NCI-H2196 treated with DMSO at 0.1 percent for 48 hours (cell line): ENCODE measurements around the gene MSRB1.
A peak's percentile ranks its signal among the peaks of the same experiment; 100 is the strongest.

ENCODE experiments used
- DNase-seq: peaks from one replicate; lab custom pipeline; 2025; ENCODE audit not compliant: unreplicated experiment; lab: John Stamatoyannopoulos, UW

The MSRB1 gene

DNA sequence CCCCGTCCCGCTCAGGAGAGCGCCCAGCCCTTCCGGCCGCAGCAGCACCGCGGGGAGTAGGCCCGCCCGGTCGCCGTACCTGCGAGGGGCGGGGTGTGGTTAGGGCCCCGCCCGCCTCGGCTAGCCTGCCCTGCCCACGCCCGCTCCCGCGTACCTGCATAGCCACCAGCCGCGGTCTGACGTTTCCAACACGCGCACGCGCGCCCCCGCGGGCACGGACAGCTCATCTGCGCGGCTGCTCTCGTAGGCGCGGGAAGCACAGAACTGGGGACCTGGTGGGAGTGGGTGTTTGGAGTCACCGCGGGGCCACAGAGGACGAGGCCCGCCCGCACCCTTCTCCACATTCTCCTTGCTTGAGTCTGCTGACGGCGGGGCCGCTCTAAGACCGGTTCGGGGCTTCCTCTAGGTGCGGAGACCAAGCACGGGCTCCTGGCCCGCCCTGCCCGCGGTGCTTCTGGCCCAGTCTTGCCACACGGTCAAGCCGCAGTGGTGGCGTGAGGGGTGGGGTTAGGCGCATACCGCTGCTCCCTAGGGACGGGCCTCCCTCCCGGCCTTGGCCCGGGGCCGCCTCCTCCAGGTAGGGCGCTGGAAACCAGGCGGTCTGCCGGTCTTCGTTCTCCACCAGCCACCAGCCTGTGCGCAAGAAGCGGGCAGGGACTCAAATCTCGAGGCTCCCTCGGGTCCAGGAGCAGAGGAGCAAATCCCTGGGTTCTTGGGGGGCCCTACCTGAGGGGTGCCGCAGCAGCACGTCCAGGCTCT, 36.5 kb upstream of the MSRB1 start:
- peak; percentile 82 for DNase-seq

DNA sequence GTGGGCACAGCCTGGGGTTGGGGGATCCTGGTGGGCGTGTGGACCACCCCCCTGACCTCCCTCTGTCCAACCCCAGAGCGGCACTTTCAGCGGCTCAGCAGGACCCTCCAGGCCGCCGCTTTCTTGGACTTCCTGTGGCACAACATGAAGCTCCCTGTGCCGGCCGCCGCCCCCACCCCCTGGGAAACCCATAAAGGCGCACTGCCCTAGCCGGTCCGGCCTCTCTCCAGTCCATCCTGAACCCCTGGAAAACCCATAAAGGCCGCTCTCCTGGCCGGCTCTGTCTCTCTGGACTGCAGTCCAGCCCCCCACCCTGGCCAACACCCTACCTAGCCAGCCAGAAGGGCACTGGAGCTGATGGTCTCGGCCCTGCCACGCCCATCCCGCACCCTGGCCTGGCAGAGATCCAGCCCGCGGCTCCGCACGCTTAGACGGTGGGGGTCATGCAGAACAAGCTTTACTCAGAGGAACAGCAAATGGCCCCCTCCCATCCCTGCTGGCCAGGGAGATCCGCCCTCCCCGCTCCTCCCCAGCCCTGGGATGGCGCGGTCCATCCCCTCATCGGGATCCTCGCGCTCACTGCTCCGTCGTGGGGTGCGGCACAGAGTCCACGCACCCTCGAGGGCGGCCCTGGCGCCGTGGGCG, 35.6 kb upstream of the MSRB1 start:
- DNase-seq, result no peak

DNA sequence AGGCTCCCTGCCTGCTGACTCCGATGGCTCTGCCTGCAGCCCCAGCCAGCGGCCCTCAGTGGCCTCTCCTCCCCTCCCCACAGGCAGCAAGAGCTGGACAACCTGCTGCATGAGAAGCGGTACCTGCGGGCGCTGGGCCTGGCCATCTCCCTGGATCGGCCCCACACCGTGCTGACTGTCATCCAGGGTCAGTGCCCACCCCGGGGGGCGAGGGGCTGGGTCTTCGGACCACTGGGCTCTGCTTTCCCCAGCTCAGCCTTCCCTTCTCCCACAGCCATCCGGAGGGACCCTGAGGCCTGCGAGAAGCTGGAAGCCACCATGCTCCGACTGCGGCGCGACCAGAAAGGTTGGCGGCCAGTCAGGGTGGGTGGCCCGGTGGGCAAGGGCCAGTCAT, 34.9 kb upstream of the MSRB1 start:
- no peak for DNase-seq

- DNase-seq, result no peak
Observed at GRCh38 chr16:1976951-1977874, 34.2 kb upstream of the MSRB1 start.

DNA sequence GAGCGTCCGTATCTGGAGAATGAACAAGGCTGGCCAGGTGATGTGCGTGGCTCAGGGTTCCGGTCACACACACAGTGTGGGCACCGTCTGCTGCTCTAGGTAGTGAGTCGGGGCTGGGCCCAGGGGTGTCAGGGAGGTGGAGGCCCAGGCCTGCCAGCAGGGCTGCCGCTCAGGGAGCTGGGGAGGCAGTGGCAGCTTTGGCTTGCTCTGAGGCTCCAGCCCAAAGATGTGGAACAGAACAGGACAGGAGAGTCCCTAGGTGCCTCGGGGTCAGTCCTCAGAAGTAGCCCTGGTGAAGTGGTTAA, 33.2 kb upstream of the MSRB1 start:
- DNase-seq, result no peak

- no peak for DNase-seq
Observed at GRCh38 chr16:1975432-1976215, 32.6 kb upstream of the MSRB1 start.

GRCh38 chr16:1974157-1975070, 31.4 kb upstream of the MSRB1 start:
- DNase-seq, result no peak

DNA sequence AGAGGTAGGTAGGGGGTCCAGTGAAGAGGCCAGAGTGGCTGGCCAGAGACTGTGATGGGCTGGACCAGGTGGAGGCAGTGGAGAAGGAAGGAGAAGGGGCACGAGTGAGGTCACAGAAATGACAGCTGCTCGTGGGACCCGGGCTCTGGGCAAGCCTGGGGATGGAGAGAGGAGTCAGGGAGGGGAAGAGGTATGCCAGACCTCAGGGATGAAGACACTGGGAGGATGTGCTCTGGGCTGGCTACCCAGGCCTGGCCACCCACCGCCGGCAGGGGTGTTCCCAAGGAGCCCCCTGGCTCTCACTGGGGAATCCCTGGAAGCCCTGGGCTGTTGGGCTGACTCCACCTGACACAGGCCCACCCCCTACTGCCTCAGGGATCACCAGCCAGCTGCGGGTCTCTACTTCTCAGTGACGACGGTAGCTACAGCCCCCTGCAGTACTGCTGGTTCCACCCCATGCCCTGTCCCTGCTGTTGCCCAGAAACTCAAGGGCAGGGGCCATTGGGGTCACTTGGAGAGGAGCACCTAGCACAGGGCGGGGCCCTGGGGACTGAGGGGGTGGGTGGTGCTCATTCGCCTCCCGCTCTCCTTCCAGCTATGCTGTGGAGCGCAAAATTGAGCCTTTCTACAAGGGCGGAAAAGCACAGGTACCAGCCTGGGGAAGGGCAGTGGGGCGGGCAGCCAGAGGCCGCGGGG, 30.6 kb upstream of the MSRB1 start:
- DNase-seq, result no peak

- DNase-seq, result no peak
Observed at GRCh38 chr16:1972490-1972877, 29.5 kb upstream of the MSRB1 start.

DNA sequence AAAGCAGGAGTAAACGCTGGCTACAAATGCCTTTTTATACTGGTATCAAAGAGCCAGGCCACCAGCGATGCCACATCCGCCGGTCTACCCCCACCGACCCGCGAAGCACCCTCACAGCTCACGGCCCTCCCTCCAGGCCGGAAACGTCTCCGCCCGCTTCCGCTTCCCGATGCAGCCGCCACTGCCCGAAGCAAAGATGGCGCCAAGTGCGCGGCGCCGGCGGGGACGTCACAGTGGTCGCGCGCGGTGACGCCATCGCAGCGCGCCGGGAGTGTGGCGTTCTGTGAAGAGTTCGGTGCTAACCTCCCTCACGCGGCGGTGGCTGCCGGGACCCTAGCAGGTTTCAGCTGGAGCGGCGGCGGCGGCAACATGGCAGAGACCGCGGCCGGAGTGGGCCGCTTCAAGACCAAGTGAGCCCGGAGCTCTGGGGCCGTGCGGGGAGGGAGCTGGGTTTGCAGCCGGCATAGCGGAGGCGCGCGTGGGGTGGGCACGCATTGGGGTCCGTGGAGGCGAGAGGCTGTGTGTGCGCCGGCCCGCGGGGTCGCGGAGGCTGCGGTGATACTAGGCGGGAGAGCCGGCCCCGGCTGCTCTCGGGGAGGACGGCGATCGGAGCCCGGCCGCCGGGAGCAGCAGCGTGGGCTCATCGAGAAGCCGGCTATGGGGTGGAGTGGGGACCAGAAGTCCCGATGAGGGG, 28.9 kb upstream of the MSRB1 start, which contains the start of gene TBL3:
TBL3 (plus strand) TSS at position 258 of the 694 bp plus-strand sequence; CDS start at position 370, 112 bp downstream.
- peak; percentile 80 for DNase-seq

GRCh38 chr16:1968146-1968953, 25.4 kb upstream of the MSRB1 start:
- DNase-seq, result no peak

GRCh38 chr16:1966460-1966859, 23.5 kb upstream of the MSRB1 start, which contains the start of gene RNF151:
Gene RNF151, plus strand, starts transcription at chr16:1966856. Its CDS starts 26 bp downstream, at chr16:1966882.
- no peak for DNase-seq

DNA sequence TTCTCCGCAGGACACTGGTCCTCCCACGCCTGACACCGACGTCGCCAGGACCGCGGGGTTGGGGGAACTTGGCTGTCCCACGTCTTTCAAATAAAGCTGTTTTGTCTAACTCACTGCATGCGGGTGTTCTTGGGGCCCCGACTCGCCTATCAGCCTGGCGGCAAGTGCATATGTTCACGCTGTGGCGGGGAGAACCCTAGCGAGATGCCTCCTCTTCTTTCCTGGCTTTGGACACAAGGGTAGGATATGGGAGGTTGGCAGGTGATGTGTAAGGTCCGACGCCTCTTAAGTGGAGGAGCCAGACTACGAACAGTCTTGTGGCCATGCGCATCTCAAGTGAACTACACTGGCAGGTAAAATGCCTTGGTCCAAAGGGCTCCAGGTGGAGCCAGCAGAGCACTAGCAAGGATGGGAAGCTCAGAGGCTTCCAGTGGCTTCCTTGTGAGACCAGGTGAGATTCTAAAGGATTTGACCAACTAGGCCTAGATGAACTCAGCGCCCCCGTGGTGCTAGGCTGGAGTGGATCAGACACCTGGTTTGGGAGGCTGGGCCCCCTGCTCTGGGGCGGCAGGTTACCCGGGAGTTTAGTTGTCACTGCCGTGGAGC, 22.5 kb upstream of the MSRB1 start:
- no peak for DNase-seq

DNA sequence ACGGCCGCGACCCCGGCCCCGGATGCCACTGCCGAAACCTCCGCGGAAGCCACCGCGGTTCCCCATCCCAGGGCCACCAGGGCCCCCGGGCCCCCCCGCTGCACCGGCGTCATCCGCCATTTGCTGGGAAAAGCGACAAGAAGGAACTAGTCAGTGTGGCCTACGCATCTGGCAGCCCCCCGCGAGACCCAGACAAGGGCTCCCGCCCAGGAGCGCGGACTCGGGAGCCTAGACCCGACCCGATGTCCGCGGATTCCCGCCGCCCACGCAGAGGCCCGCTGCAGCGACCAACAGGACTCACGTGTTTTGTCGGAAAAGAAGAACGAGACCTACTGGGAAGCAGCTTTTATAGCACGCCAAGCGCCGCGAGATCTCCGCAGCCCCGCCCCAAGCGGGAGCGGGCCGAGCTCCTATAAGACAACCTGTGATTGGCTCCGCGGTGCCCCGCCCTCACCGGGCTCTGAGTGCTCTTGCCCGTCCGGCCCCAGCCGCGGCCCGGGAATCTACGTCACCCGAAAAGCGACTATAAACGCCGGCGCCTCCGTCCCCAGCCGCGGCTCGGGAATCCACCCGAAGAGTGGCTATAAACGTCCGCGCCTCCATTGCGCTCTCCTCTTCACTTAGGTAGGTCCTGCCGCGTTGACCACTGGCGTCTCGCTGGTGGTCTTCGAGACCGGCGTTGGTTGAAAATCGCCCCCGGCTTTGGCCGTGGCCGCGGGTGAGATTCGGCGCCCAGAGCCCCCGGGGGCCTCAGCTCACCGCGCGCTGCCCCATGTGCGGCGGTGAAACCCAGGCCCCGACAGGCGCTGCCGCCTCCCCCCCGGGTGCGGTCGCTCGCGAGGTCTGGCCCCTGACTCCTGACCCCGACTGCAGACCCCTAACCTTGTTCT, 21.8 kb upstream of the MSRB1 start, which contains the start of gene RPS2:
RPS2 (minus strand) TSS at position 321 of the 890 bp plus-strand sequence; CDS start at position 120, 201 bp downstream.
- peak; percentile 94 for DNase-seq

- no peak for DNase-seq
Observed at GRCh38 chr16:1963806-1964505, 21.0 kb upstream of the MSRB1 start.
